Neural cell (in vitro differentiated cells): ENCODE data around the gene VAMP5.

Experiments used
- CTCF ChIP-seq: fragments of 450-650 bp; IDR thresholded peaks from 2 replicates; pipeline ENCODE4 v1.5.1; 2014; ENCODE audit warnings: antibody characterized with exemption, mild to moderate bottlenecking, moderate library complexity; ENCODE audit not compliant: poor library complexity, severe bottlenecking
- POLR2AphosphoS5 ChIP-seq: IDR thresholded peaks from 2 replicates; pipeline ENCODE4 v1.6.1; 2012
- RAD21 ChIP-seq: fragments of 450-650 bp; conservative IDR thresholded peaks from 2 replicates; pipeline ENCODE4 v1.6.1; 2014; ENCODE audit warnings: antibody characterized with exemption, mild to moderate bottlenecking, moderate library complexity

GRCh38 chr2:85566265-85566664 lies 18.0 kb upstream of the VAMP5 start:
- no peak for TF ChIP-seq POLR2AphosphoS5
- TF ChIP-seq CTCF = no peak
- no peak for TF ChIP-seq RAD21
